HepG2 (cell line): ENCODE results near the gene USP36. TPM values are rescaled to one million over a fixed set of nuclear protein-coding genes. Genes with fewer than 3 reads are reported as not detected.

ENCODE experiments used
- BORCS8-MEF2B ChIP-seq: sonication (generic); formaldehyde crosslinking; IDR thresholded peaks from 2 replicates; pipeline ENCODE4 v1.8.0; 2022; ENCODE audit warnings: mild to moderate bottlenecking, missing genetic modification reagents
- BRF2 ChIP-seq: sonication (generic); formaldehyde crosslinking; IDR thresholded peaks from 2 replicates; pipeline ENCODE4 v1.8.1; 2022; ENCODE audit warnings: mild to moderate bottlenecking, missing genetic modification reagents
- CBFB ChIP-seq: sonication (generic); formaldehyde crosslinking; IDR thresholded peaks from 2 replicates; pipeline ENCODE4 v1.4.0; 2020; ENCODE audit warnings: missing genetic modification reagents
- EHMT2 ChIP-seq: fragments of 200-600 bp; sonication (generic); IDR thresholded peaks from 2 replicates; pipeline ENCODE4 v1.7.0; 2017; ENCODE audit warnings: antibody characterized with exemption, low read depth, low read length, borderline replicate concordance
- GTF2F1 ChIP-seq: fragments of 150-350 bp; IDR thresholded peaks from 2 replicates; pipeline ENCODE4 v1.6.1; 2014; ENCODE audit warnings: low read length
- MTF1 ChIP-seq: sonication (generic); formaldehyde crosslinking; IDR thresholded peaks from 2 replicates; pipeline ENCODE4 v1.5.0; 2020; ENCODE audit warnings: missing genetic modification reagents
- MYNN ChIP-seq: sonication (generic); formaldehyde crosslinking; IDR thresholded peaks from 2 replicates; pipeline ENCODE4 v1.4.0; 2020; ENCODE audit warnings: mild to moderate bottlenecking, low read depth, missing genetic modification reagents
- NFE2L1 ChIP-seq: sonication (generic); formaldehyde crosslinking; IDR thresholded peaks from 2 replicates; pipeline ENCODE4 v1.4.0; 2020; ENCODE audit warnings: missing genetic modification reagents, mild to moderate bottlenecking, borderline replicate concordance
- RFX3 ChIP-seq: IDR thresholded peaks from 2 replicates; pipeline ENCODE4 v1.6.1; 2016; ENCODE audit warnings: missing biosample characterization, missing genetic modification reagents
- STAT6 ChIP-seq: sonication (generic); formaldehyde crosslinking; IDR thresholded peaks from 2 replicates; pipeline ENCODE4 v1.4.0; 2020; ENCODE audit warnings: missing genetic modification reagents, mild to moderate bottlenecking, borderline replicate concordance
- TAF15 ChIP-seq: fragments of 200-400 bp; formaldehyde crosslinking; IDR thresholded peaks from one replicate; pipeline ENCODE4 v1.6.1; 2018; ENCODE audit warnings: mild to moderate bottlenecking, low read depth, low read length; ENCODE audit not compliant: poor library complexity, severe bottlenecking
- THAP7 ChIP-seq: sonication (generic); formaldehyde crosslinking; IDR thresholded peaks from 2 replicates; pipeline ENCODE4 v1.8.1; 2023; ENCODE audit warnings: mild to moderate bottlenecking, missing genetic modification reagents
- ZFX ChIP-seq: sonication (generic); formaldehyde crosslinking; IDR thresholded peaks from 2 replicates; pipeline ENCODE4 v1.4.0; 2020; ENCODE audit warnings: mild to moderate bottlenecking, low read depth, missing genetic modification reagents, moderate library complexity
- ZKSCAN1 ChIP-seq: fragments of 150-350 bp; IDR thresholded peaks from 2 replicates; pipeline ENCODE4 v1.6.1; 2014; ENCODE audit warnings: low read length
- ZNF12 ChIP-seq: sonication (generic); formaldehyde crosslinking; IDR thresholded peaks from 2 replicates; pipeline ENCODE4 v1.5.0; 2020; ENCODE audit warnings: missing genetic modification reagents
- ZNF350 ChIP-seq: sonication (generic); formaldehyde crosslinking; IDR thresholded peaks from 2 replicates; pipeline ENCODE4 v1.4.0; 2020; ENCODE audit warnings: mild to moderate bottlenecking, low read depth, missing genetic modification reagents, borderline replicate concordance
- ZNF460 ChIP-seq: sonication (generic); formaldehyde crosslinking; IDR thresholded peaks from 2 replicates; pipeline ENCODE4 v1.5.1; 2020; ENCODE audit warnings: missing genetic modification reagents, mild to moderate bottlenecking, borderline replicate concordance
- ZNF530 ChIP-seq: sonication (generic); formaldehyde crosslinking; IDR thresholded peaks from 2 replicates; pipeline ENCODE4 v1.5.0; 2020; ENCODE audit warnings: low read depth, mild to moderate bottlenecking, missing genetic modification reagents
- ZNF709 ChIP-seq: sonication (generic); formaldehyde crosslinking; IDR thresholded peaks from 2 replicates; pipeline ENCODE4 v1.5.0; 2020; ENCODE audit warnings: mild to moderate bottlenecking, missing genetic modification reagents
- ZNF891 ChIP-seq: sonication (generic); formaldehyde crosslinking; IDR thresholded peaks from 2 replicates; pipeline ENCODE4 v1.5.0; 2020; ENCODE audit warnings: mild to moderate bottlenecking, missing genetic modification reagents
- polyA plus RNA-seq, 8 experiments: library from polyadenylated mRNA; depleted of rRNA in 3 of 8; stranded (reverse) in 7 of 8; unstranded in 1 of 8; fragments of >200 nt; fragmentation: Illumina TruSeq in 4 of 8; extraction: Trizol in 4 of 8; gene quantifications; 2 replicates each; pipeline versions ENCODE4 v1.2.1 to v1.2.3, GENCODE V29; 2011 to 2016; ENCODE audit warnings: low read depth in 4 of 8, missing spikeins in 1 of 8, mixed read lengths in 1 of 8; ENCODE audit not compliant: insufficient read depth in 1 of 8
- total RNA-seq, 5 experiments: library from RNA; depleted of rRNA; stranded (reverse); fragments of >200 nt; fragmentation: Illumina TruSeq; extraction: Trizol; gene quantifications; 2 replicates each; pipeline ENCODE4 v1.2.3, GENCODE V29; 2016; ENCODE audit warnings: low read depth in 1 of 5

USP36 gene
- total and polyA plus RNA-seq, 2 of the 13 experiments (the other 11 are each of a cell fraction or from before 2014, with no cell fraction given), result 29.6 to 45.9 TPM

- TF ChIP-seq STAT6 (no peak), THAP7 (CRISPR knock-in tag) (no peak), BORCS8-MEF2B (CRISPR knock-in tag) (peak; percentile 56; the same call in 1 of the 2 replicates), ZNF12 (CRISPR knock-in tag) (peak; percentile 63; the same call in 1 of the 2 replicates), ZNF350 (CRISPR knock-in tag) (peak; percentile 42; the same call in 1 of the 2 replicates), ZKSCAN1 (no peak), ZFX (CRISPR knock-in tag) (peak; percentile 67), BRF2 (CRISPR knock-in tag) (no peak; the same call in 1 of the 2 replicates), TAF15 (no peak), MTF1 (CRISPR knock-in tag) (no peak), ZNF460 (CRISPR knock-in tag) (no peak; the same call in 1 of the 2 replicates), EHMT2 (no peak; the same call in 1 of the 2 replicates), ZNF709 (CRISPR knock-in tag) (no peak), CBFB (CRISPR knock-in tag) (peak; percentile 93; the same call in 1 of the 2 replicates), NFE2L1 (CRISPR knock-in tag) (no peak), GTF2F1 (no peak), MYNN (CRISPR knock-in tag) (no peak), RFX3 (no peak), ZNF530 (CRISPR knock-in tag) (no peak), ZNF891 (CRISPR knock-in tag) (0 out of 2 replicates have a peak, but pooled peaks have one; percentile 45)
These were observed 91.8 kb downstream of the USP36 start (continued) for GRCh38 chr17:78748730-78749317.
